NCI-H146 treated with DMSO at 0.1 percent for 48 hours (cell line): Measurements from ENCODE around the gene WASHC3.
"Not testable (repeated sequence)": the region's sequence is repeated elsewhere in the genome, so short reads cannot be mapped to it uniquely, and the experiment has no call there.

ENCODE experiments used
- DNase-seq: peaks from one replicate; lab custom pipeline; 2025; ENCODE audit not compliant: unreplicated experiment; lab: John Stamatoyannopoulos, UW

WASHC3 gene

DNA sequence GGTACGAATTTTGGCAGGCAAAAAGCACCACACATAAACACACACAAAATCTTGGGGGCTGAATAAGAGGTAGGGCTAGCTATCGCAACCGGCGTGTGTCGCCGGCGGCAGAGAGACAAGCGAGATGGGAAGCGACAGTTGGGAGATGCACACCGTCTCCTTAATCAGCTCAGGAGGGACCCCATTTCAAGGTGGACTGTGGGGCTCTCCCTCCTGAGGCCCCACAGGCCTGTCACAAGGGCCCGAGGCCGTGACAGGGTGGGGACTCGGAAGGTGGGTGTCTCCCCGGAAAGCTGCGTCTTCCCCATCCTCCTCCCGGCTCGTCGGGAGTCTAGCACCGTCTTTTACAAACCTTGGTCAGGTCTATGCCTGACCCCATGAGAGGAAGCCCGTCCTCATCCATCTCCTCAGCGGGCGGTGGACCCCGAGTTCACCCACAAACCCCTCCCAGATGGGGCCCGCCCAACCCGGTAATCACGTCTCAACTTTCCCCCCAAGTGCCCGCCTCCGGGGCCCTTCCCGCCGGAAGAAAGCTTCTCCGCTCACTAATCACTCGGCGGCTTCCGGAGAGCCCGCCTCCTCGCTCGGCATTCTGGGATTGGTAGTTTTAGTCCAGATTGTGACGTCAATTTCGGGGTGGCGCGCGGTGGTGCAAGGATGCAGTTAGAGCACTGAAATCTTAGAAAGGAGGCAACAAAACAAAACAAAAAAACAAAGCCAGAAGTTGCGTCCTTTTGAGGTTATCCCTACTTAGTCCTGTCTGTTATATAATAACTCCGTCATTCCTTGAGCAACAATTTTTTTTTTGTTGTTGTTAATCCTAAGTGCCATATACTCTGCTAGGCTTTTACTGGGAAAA lies at the start of gene WASHC3:
Gene WASHC3 (minus strand): TSS at position 432 of the 859 bp plus-strand sequence. CDS start 29 bp downstream, at position 403.
- DNase-seq = peak; percentile 83

DNA sequence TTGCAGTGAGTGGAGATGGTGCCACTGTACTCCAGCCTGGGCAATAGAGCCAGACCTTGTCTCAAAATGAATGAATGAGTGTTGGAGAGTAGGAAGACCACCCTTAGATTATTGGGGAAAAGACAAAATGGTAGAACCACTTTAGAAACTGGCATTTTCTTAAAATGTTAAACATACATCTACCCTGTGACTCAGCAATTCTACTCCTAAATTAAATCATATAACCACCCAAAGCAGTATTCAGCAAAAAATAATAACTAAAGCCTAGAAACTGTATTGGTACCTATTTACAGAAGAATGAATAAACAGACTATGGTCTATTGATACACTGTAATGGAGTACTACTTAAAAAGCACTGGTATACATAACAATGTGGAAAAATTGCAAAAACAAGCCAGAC lies 49.0 kb upstream of the WASHC3 start:
- no peak for DNase-seq

GRCh38 chr12:102107970-102108369 lies 46.2 kb upstream of the WASHC3 start:
- no peak for DNase-seq

- DNase-seq = no peak
Observed at GRCh38 chr12:102106905-102107304, 45.1 kb upstream of the WASHC3 start.

- DNase-seq = no peak
Observed at GRCh38 chr12:102096855-102097254, 35.1 kb upstream of the WASHC3 start.

- peak; percentile 9 for DNase-seq
Observed at GRCh38 chr12:102095677-102096263, 34.0 kb upstream of the WASHC3 start.

GRCh38 chr12:102093319-102093718 lies 31.5 kb upstream of the WASHC3 start:
- DNase-seq = no peak

- DNase-seq = not testable (repeated sequence)
Observed at GRCh38 chr12:102089228-102089835, 27.5 kb upstream of the WASHC3 start.

DNA sequence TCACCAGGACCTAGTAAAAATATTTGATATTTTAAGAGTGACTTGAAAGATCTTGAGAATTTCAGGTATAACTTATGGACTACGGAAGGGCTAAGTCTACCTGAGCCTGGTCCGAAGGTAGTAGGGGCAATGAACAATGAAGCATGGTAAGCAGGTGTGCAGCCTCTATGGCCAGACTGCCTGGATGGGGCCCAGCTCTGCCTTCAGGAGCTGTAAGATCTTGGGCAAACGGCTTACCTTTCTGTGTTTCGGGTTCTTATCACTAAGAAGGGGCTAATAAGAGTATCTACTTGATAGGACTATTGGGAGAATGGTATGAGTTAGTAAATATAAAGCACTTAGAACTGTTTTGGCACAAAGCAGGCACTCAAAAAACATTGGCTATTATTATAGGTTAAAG lies 19.1 kb upstream of the WASHC3 start:
- no peak for DNase-seq

DNA sequence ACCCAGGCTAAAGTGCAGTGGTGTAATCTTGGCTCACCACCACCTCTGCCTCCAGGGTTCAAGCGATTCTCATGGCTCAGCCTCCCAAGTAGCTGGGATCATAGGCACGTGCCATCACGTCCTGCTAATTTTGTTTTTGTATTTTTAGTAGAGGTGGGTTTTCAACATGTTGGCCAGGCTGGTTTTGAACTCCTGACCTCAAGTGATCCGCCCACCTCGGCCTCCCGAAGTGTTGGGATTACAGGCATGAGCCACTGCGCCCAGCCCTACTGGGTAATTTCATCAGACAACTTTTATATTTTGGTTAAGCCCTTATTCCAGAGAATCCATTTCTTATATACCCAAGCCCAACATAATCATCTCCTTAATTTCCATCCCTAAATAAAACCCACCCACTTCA lies 10.3 kb upstream of the WASHC3 start:
- DNase-seq = not testable (repeated sequence)

DNA sequence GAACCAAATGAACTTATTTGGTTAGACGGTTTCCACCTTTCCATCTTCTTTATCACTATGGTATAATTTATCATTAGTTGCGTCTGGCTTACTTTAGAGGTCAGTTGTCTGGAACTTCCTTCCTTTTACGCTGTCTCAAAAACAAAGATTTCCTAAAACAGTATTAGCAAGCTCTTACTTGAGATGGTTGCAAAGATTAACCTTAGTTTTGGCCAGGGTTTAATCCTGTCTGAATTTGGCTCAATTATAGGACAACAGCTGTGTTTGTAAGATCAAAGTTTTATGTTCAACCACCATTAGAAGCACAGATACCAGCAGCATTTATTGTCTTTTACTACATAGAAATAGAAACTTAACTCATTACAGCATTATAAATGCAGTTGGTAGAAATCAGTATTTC lies 7.9 kb upstream of the WASHC3 start:
- DNase-seq = no peak

GRCh38 chr12:102067574-102068258 lies 5.9 kb upstream of the WASHC3 start:
- DNase-seq = no peak

GRCh38 chr12:102064476-102064875 lies 2.7 kb upstream of the WASHC3 start:
- no peak for DNase-seq

- no peak for DNase-seq
Observed at GRCh38 chr12:102063069-102063468, 1.3 kb upstream of the WASHC3 start.

- DNase-seq = no peak
Observed at GRCh38 chr12:102062419-102062806, 622 bp upstream of the WASHC3 start.

DNA sequence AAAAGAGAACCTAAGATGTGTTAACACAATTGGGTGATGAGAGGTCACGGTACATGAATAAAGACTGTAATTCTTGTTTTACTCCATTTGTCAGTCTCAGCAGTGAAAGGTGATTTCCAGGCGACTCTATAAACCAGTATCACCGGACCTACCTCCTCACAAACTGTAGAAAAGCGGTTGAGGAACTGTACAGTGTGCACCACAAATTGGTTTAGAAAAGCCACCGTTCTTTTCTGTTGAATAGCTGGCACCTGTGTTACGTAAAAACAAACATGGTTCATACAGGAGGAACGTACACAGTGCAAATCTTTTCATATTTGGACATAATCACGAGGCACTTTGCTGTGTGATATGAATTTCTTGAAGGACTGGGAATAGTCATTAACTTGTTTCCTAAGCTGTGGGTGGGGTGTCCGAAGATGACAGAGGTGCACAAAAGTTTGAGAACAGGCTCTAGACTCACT lies 663 bp downstream of the WASHC3 start:
- DNase-seq = no peak

- DNase-seq = no peak
Observed at GRCh38 chr12:102059343-102059742, 2.4 kb downstream of the WASHC3 start.

DNA sequence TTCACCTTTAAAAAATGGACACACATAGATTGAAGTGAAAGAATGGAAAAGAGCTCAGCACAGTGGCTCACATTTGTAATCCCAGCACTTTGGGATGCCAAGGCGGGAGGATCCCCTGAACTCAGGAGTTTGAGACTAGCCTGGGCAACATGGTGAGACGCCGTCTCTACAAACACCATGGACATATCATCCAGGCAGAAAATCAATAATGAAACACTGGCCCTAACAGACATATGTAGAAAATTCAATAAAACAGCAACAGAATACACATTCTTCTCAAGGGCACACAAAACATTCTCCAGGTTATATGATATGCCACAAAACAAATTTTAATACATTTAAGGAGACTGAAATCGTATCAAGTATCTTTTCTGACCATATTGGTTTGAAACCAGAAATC lies 7.4 kb downstream of the WASHC3 start:
- DNase-seq = no peak

GRCh38 chr12:102053062-102053349 lies 8.8 kb downstream of the WASHC3 start:
- no peak for DNase-seq

DNA sequence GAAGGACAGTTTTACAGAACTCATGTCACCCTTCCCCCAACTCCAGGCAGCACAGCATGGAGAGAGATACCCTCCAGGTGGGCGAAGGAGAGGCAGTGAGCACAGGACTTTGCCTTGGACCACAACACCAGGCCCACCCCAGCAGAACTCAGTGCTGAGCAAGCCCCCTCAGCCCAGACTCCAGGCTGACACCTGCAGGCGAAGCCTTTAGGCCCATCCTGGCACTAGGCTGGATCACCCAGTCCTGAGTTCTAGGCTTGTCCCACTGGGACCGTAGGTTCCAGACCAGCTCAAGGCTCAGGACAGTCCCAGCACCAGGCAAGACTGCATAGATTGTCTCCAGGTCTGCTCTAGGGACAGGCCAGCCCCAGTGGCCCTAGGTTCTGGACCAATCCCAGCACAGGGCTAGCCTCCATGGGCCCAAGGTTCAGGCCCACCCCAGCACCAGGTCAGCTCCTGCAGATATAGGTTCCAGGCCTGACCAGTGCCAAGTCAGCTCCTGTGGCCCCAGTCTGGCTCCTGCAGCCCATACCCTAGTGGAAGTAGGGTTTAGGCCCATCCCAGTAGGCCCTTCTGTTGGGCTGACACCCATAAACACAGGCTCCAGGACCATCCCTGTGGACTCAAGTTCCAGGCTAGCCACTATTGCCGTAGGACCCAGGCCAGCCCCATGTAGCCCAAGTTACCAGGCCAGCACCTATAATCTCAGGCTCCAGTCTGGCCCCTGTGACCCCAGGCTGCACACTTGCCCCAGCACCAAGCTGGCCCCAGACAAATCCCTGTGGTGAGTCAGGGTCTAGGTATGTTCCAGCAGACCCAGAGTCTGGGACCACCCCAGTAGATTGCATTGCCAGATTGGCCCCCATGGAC lies 9.4 kb downstream of the WASHC3 start:
- DNase-seq = no peak
